ENCODE data around the gene RAC3.

The RAC3 gene

DNA sequence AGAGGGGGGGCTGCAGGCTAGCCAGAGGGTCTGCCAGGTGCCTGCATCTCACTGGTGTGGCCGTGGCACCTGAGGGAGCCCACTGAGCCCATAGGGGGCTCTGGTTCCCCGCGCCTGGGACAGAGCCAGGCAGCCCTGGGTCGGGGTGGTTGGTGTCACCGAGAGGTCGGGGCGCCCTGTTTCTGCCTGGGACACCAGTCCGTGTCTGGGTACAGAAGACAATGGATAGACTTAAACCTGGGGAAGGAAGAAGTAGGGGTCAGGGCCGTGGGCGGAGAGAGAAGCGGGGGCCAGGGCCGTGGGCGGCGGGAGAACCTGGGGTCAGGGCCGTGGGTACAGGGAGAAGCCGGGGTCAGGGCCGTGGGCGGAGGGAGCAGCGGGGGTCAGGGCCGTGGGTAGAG, 17.1 kb downstream of the RAC3 start:
- in situ Hi-C loops (cut with HindIII; ENCODE audit: low pct_unique_long_range_greater_than_20kb, low sequenced_read_pairs), result no loop called here
- DNase-seq (ENCODE audit: low read depth in 1 of 2, low spot score in 1 of 2), result no peak
- no peak for TF ChIP-seq JUND (IDR thresholded peaks at IDR 0.05; ENCODE audit: low read depth)

DNA sequence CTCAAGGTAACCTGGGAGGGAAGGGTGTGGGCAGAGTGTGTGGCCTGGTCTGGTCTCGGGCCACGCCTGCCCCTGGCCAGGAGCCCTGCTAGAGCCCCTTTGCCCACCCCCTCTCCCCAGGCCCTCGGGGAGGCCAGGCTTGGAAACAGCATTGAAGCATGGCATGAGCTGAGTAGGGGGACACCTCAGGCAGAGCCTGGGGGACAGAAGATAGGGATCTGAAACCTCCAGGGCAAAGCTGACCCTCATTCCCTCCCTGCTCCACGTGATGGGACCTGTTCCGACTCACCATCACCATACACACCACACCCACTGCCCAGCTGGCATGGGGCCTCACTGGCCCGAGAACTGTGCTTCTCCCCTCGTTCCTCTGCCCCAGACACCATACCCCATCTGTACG, 17.6 kb downstream of the RAC3 start:
- TF ChIP-seq JUND (IDR thresholded peaks at IDR 0.05; ENCODE audit: low read depth), result no peak
- in situ Hi-C loops (cut with HindIII; ENCODE audit: low pct_unique_long_range_greater_than_20kb, low sequenced_read_pairs), result no loop called here
- DNase-seq (ENCODE audit: low read depth in 1 of 2, low spot score in 1 of 2), result no peak

DNA sequence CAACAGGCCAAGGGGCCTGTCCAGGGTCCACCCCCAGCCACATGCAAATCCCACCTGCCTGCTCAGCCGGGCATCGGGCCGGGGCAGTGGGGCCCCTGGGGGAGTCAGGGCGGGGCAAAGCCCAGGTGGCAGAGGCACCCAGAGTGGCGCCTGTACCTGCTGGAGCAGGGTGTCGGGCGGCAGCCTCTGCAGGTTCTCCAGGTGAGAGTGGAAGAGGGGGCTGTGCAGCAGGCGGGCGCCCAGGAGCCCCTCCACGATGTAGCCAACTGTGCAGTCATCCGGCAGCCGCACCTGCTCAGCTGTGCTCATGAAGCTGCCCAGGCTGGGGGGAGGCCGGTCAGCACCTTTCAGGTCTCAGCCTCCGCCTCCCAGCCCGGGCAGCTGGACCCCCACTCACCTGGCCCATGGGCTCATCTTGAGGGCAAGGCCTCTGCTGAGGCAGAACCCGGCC, 18.1 kb downstream of the RAC3 start:
- no peak for TF ChIP-seq JUND (IDR thresholded peaks at IDR 0.05; ENCODE audit: low read depth)
- in situ Hi-C loops (cut with HindIII; ENCODE audit: low pct_unique_long_range_greater_than_20kb, low sequenced_read_pairs), result no loop called here
- DNase-seq (ENCODE audit: low read depth in 1 of 2, low spot score in 1 of 2), result no peak

DNA sequence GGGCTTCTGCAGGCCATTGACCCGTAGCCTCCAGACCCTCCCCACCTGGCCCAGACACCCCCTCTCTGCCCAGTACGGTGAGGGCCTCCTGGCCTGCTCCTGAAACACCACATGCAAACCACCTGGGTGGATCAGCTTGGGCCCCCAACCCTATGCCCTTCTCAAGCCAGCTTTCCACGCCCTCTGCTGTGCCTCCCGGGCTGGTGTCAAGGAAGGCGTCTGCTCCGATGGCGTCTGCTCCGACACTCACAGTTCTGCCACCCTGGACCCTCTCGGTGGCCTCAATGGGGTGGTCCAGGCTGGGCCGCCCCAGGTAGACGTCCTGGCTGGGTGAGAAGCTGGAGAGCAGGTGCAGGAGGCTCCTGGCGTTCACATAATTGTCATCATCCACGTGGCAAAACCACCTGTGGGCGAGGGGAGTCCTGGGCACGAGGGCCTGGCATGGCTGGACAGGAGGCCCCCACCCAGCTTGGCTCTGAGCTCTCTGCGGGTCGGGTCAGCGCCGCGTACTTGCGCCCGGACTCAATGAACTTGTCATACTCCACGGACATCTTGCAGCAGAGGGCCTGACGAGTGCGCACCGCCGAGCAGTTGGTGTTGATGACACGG, 18.8 kb downstream of the RAC3 start:
- in situ Hi-C loops (cut with HindIII; ENCODE audit: low pct_unique_long_range_greater_than_20kb, low sequenced_read_pairs), result no loop called here
- DNase-seq (ENCODE audit: low read depth in 1 of 2, low spot score in 1 of 2), result no peak
- TF ChIP-seq JUND (IDR thresholded peaks at IDR 0.05; ENCODE audit: low read depth), result no peak

DNA sequence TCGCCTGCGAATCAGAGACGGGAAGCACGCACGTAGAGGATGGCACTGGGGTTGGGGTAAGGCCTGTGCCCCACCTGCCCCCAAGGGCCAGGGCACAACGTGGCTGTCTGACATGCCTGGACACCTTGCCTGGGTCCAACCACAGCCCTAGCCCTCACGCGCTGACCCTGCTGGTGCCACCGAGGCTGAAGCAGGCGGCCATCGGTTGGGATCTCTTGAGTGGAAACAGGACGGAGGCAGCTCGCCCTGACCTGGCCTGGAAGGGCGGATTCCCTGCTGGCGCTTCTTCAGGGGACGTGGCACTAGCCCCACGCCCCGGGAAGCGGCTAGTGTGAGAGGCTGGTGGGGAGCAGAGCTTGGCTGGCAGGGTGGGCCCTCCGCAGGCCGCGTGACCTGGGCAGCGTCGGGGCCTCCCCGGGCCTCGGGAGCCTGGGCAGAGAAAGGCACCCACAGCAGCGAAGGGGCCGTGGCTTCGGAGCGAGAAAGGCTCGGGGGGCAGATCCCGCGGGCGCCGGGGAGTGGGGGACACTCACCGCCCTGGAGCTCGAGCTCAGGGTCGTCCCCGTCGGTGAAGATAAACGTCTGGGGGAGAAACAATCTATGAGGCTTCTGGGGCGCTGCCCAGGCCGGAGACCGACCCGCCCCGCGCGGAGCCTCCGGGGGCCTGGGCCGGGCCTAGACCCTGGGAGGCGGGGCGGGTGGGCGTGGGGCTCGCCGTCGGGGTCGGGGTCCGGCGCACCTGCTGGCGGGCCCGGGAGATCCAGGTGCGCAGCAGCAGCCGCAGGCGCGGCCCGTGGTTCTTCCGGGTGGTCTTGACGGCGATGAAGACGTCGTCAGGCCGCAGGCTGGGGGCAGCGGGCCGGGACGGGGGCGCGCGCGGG, 19.5 kb downstream of the RAC3 start:
- DNase-seq (ENCODE audit: low read depth in 1 of 2, low spot score in 1 of 2), result no peak
- in situ Hi-C loops (cut with HindIII; ENCODE audit: low pct_unique_long_range_greater_than_20kb, low sequenced_read_pairs), result no loop called here
- TF ChIP-seq JUND (IDR thresholded peaks at IDR 0.05; ENCODE audit: low read depth), result no peak

DNA sequence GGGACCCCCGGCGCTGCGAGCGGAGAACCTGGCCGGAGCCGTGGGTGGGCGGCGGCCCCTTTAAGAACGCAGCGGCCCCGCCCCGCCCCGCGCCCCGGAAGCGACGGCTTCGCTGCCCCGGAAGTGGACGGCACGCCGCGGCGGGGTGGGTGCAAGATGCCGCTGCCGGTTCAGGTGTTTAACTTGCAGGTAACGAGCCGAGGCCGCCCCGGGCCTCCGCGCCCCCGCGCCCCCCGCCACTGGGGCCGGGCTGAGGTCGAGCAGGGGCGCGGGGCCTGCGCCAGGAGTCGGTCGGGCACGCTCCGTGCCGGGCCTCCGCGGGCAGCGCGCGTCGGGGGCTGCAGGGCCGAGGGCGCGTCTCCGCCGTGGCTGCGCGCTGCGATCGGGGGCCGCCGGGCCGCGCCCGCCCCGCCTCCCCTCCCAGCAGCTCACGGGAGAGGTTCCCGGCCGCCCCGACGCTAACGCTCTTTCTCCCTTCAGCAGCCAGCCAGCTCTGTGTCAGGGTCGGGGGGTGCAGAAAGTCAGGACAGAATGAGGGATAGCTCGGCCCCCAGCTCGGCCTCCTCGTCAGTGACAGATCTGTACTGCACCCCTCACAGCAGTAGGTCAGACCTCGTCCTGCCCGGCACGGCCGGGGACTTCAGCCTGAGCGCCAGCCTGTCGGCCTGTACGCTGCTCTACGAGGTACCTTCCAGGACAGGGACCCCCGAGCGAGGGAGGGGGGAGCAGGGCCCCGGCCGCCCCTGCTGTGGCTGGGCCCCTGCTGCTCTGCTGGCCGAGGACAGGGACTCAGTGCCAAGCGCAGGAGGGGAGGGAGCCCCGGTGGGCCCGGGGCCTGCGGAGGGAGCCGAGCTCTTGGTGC, 20.5 kb downstream of the RAC3 start, which contains the start of the genes GPS1 and RFNG:
TSS of gene GPS1 (plus strand) at position 123 of the 862 bp plus-strand sequence. CDS start at position 157, 34 bp downstream.
TSS of gene RFNG (minus strand) at position 36 of the 862 bp plus-strand sequence. CDS start 45 bp downstream, outside the sequence.
- peak; percentile 83 to 97 for DNase-seq (ENCODE audit: low read depth in 1 of 2, low spot score in 1 of 2)
- in situ Hi-C loops (cut with HindIII; ENCODE audit: low pct_unique_long_range_greater_than_20kb, low sequenced_read_pairs), result no loop called here
- no peak for TF ChIP-seq JUND (IDR thresholded peaks at IDR 0.05; ENCODE audit: low read depth)

DNA sequence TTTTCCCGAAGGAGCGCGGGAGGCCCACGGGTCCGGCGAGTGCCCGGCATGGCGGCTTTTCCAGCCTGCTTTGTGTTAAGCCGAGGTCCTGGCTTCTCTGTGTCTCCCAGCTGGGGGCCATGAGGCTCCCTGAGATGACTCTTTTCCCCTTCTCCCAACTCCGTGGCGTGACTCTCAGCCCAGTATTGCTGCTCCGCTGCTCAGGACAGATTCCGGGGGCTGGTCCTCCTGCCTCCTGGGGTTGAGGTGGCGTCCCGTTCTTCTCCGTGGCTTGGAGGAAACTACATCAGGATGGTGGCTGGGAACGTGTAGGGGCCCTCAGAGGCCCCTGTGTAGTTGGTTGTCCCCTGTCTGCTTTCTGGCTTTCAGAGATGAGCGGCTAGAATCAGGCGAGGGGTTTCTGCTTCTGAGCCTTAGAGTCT, 21.2 kb downstream of the RAC3 start:
- TF ChIP-seq JUND (IDR thresholded peaks at IDR 0.05; ENCODE audit: low read depth), result no peak
- in situ Hi-C loops (cut with HindIII; ENCODE audit: low pct_unique_long_range_greater_than_20kb, low sequenced_read_pairs), result no loop called here
- DNase-seq (ENCODE audit: low read depth in 1 of 2, low spot score in 1 of 2), result no peak

DNA sequence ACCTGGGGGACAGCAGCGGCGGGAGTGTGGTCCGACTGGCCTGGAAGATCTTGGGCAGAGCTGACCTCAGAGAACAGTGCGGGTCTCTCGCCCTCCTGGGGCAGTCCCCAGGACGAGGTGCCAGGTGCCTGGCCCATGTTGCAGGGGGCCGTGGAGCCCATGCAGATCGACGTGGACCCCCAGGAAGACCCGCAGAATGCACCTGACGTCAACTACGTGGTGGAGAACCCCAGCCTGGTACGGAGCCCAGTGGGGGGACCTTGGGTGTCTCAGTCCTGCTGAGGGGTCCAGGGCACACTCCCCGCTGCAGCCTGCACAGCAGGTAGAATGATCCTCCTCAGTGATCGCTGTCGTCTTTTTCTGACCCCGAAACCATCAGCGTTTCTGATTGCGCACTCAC, 21.7 kb downstream of the RAC3 start:
- in situ Hi-C loops (cut with HindIII; ENCODE audit: low pct_unique_long_range_greater_than_20kb, low sequenced_read_pairs), result no loop called here
- no peak for TF ChIP-seq JUND (IDR thresholded peaks at IDR 0.05; ENCODE audit: low read depth)
- DNase-seq (ENCODE audit: low read depth in 1 of 2, low spot score in 1 of 2), result no peak

DNA sequence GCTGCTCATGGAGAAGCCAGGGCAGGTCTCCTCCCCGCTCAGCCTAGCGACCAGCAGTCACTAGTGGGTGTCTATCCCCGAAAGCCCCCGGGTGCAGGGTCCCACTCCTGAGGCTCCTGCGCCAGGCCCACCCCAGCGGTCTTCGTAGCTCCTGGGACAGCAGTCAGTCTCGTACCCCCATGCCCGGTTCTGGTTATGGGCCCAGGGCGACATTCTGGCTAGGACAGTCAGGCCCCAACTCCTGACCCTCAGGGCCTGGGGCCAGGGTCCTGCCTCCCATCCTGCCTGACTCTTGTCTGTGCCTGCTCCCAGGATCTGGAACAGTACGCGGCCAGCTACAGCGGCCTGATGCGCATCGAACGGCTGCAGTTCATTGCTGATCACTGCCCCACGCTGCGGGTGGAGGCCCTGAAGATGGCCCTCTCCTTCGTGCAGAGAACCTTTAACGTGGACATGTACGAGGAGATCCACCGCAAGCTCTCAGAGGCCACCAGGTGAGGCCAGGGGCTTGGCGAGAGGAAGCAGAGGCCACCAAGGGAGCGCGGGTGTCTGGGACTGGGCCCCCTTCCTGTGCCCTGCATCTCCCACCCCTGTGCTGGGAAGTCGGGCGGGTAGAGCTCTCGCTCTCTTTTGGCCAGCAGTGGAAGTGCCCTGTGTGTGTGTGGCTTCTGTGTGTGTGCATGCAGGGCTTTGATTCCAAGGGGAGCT, 22.2 kb downstream of the RAC3 start:
- no peak for TF ChIP-seq JUND (IDR thresholded peaks at IDR 0.05; ENCODE audit: low read depth)
- in situ Hi-C loops (cut with HindIII; ENCODE audit: low pct_unique_long_range_greater_than_20kb, low sequenced_read_pairs), result no loop called here
- no peak for DNase-seq (ENCODE audit: low read depth in 1 of 2, low spot score in 1 of 2)

DNA sequence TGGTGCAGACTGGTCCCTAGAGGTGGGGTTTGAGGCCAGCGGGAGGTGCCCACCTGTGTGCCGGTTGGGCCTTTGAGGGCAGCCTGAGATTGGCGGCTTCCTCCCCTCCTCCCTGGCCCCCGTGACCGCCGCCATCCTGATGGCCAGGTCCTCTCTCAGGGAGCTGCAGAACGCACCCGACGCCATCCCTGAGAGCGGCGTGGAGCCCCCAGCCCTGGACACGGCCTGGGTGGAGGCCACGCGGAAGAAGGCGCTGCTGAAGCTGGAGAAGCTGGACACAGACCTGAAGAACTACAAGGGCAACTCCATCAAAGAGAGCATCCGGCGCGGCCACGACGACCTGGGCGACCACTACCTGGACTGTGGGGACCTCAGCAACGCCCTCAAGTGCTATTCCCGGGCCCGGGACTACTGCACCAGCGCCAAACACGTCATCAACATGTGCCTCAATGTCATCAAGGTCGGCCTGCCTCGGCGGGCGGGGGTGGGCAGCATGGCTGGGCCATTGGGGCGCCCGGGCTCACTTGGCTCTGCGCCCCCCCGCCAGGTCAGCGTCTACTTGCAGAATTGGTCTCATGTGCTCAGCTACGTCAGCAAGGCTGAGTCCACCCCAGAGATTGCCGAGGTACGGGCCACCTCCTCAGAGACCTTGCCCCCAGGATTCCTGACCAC, 23.0 kb downstream of the RAC3 start:
- no peak for TF ChIP-seq JUND (IDR thresholded peaks at IDR 0.05; ENCODE audit: low read depth)
- no peak for DNase-seq (ENCODE audit: low read depth in 1 of 2, low spot score in 1 of 2)
- in situ Hi-C loops (cut with HindIII; ENCODE audit: low pct_unique_long_range_greater_than_20kb, low sequenced_read_pairs), result no loop called here

All from T47D (cell line).